Panc1 (cell line): Measurements from ENCODE around the gene CRIM1.

Source experiments
- SIN3A ChIP-seq: IDR thresholded peaks from 2 replicates; pipeline ENCODE4 v1.6.1; 2012; ENCODE audit warnings: low read depth, mild to moderate bottlenecking, low read length, moderate library complexity, borderline replicate concordance; ENCODE audit not compliant: insufficient read depth
- TF ChIP-seq, protein P1 (sequence below): fragments of 450-650 bp; IDR thresholded peaks from 2 replicates; pipeline ENCODE4 v1.5.1; 2017; ENCODE audit warnings: mild to moderate bottlenecking
- TF ChIP-seq, protein P2 (sequence below), 2 experiments: IDR thresholded peaks; 2 replicates each; pipeline ENCODE4 v1.6.1; 2011 to 2012; ENCODE audit warnings: low read depth in 2 of 2, control low read depth in 1 of 2, low read length in 1 of 2, mild to moderate bottlenecking in 1 of 2, moderate library complexity in 1 of 2; ENCODE audit not compliant: insufficient read depth in 1 of 2

DNA sequence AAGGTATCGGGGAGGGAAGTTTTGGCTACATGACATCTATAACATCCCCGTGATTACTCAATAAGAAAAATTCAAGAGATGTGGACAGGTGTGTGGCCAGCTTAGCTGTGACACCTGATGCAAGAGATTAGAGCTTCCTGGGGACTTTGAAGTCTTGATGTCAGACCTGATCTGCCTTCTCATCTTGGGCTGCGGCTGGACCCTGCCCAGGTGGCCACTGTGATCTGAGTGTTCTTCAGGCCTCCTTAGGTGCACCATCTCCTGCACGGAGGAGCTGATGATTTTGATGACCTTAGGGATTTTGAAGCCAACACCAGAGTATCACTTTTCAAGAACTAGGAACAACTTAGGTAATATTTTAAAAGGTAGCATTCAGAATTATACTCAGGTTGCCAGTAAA lies 128.9 kb downstream of the CRIM1 start:
- TF ChIP-seq, protein P1, sequence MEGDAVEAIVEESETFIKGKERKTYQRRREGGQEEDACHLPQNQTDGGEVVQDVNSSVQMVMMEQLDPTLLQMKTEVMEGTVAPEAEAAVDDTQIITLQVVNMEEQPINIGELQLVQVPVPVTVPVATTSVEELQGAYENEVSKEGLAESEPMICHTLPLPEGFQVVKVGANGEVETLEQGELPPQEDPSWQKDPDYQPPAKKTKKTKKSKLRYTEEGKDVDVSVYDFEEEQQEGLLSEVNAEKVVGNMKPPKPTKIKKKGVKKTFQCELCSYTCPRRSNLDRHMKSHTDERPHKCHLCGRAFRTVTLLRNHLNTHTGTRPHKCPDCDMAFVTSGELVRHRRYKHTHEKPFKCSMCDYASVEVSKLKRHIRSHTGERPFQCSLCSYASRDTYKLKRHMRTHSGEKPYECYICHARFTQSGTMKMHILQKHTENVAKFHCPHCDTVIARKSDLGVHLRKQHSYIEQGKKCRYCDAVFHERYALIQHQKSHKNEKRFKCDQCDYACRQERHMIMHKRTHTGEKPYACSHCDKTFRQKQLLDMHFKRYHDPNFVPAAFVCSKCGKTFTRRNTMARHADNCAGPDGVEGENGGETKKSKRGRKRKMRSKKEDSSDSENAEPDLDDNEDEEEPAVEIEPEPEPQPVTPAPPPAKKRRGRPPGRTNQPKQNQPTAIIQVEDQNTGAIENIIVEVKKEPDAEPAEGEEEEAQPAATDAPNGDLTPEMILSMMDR: no peak
- TF ChIP-seq, protein P2, sequence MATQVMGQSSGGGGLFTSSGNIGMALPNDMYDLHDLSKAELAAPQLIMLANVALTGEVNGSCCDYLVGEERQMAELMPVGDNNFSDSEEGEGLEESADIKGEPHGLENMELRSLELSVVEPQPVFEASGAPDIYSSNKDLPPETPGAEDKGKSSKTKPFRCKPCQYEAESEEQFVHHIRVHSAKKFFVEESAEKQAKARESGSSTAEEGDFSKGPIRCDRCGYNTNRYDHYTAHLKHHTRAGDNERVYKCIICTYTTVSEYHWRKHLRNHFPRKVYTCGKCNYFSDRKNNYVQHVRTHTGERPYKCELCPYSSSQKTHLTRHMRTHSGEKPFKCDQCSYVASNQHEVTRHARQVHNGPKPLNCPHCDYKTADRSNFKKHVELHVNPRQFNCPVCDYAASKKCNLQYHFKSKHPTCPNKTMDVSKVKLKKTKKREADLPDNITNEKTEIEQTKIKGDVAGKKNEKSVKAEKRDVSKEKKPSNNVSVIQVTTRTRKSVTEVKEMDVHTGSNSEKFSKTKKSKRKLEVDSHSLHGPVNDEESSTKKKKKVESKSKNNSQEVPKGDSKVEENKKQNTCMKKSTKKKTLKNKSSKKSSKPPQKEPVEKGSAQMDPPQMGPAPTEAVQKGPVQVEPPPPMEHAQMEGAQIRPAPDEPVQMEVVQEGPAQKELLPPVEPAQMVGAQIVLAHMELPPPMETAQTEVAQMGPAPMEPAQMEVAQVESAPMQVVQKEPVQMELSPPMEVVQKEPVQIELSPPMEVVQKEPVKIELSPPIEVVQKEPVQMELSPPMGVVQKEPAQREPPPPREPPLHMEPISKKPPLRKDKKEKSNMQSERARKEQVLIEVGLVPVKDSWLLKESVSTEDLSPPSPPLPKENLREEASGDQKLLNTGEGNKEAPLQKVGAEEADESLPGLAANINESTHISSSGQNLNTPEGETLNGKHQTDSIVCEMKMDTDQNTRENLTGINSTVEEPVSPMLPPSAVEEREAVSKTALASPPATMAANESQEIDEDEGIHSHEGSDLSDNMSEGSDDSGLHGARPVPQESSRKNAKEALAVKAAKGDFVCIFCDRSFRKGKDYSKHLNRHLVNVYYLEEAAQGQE (IDR thresholded peaks at IDR 0.05; ENCODE audit: insufficient read depth in 1 of 2, low read depth in 2 of 2, low read length in 1 of 2): no peak
- no peak for TF ChIP-seq SIN3A
